ENCODE measurements around the gene FOSL1. TPM values are rescaled to one million over a fixed set of nuclear protein-coding genes. Genes with fewer than 3 reads are reported as not detected.

FOSL1 gene
- total RNA-seq, 1 donor from 2014 or later = 2.2 TPM

DNA sequence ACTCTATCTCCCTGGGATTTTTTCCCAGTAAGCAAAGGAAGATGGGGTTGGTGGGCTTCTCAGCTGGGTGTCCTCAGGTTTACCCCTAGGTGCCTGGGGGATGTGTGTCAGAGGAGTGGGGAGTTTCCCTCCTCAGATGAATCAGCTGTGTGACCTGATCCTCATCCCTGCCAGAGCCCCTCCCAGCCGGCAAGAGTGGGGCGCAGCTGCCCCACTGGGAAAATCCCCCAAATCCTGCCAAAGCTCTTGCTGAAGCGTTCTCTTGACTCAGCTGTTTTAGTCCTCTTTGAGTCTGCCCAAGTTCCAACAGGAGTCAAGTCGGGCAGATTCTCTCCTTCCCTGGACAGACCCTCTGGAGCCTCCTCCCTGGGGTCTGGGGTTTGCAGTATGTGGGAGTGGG lies 12.7 kb upstream of the FOSL1 start:
- H3K36me3 ChIP-seq = no peaks in the 10 kb centered on the region
- intact Hi-C loops (cut with DNase I) = no loop called here
- no peak for DNase-seq
- peaks cover 47% of the 10 kb centered on the region for H3K4me1 ChIP-seq
- TF ChIP-seq, protein P1, sequence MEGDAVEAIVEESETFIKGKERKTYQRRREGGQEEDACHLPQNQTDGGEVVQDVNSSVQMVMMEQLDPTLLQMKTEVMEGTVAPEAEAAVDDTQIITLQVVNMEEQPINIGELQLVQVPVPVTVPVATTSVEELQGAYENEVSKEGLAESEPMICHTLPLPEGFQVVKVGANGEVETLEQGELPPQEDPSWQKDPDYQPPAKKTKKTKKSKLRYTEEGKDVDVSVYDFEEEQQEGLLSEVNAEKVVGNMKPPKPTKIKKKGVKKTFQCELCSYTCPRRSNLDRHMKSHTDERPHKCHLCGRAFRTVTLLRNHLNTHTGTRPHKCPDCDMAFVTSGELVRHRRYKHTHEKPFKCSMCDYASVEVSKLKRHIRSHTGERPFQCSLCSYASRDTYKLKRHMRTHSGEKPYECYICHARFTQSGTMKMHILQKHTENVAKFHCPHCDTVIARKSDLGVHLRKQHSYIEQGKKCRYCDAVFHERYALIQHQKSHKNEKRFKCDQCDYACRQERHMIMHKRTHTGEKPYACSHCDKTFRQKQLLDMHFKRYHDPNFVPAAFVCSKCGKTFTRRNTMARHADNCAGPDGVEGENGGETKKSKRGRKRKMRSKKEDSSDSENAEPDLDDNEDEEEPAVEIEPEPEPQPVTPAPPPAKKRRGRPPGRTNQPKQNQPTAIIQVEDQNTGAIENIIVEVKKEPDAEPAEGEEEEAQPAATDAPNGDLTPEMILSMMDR (IDR thresholded peaks at IDR 0.05) = no peak
- H3K27ac ChIP-seq = no peak overlapping the region
- no peak for ATAC-seq
- H3K9me3 ChIP-seq = no peaks in the 10 kb centered on the region
- H3K4me3 ChIP-seq = no peak overlapping the region
- no peaks in the 10 kb centered on the region for H3K27me3 ChIP-seq (ENCODE audit: low read depth)

DNA sequence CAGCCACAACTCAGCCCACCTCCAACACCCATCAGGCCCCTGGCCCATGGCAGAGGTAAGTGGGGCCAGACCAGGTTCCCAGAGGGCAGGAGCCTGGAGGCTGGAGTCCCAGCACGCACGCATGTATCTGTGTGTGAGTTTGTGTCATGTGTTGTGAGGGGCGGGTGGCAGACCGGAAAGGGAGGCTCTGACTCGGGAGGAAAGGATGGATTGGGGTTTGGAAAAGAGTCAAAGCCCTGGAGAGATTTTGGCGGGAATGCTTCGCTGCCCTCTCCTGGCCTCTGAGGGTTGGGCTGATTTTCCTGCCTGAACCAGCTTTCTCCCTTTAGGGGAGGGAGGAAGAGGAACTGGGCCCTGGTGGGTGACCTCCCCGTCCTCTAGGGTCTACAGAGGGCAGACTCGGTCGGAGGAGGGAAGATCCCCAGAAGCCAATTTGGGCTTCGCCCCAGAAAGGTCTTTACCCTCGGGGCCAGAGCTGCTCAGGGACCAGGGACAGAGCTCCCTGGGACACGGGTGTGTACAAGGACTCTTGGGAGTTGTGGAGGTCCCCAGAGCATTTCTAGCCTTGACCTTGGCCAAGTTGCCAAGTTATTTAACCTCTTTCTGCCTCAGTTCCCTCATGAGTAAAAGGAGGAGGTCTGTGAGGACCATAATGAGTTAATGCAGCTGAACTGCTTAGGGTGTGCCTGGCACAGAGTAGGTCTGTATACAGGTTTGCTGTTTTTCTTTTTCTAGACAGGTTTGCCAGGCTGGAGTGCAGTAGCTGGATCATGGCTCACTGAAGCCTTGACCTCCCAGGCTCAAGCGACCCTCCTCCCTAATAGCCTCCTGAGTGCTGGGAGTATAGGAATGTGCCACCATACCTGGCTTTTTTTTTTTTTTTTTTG lies 11.7 kb upstream of the FOSL1 start:
- intact Hi-C loops (cut with DNase I) = no loop called here
- peaks cover 4% of the 10 kb centered on the region for H3K27me3 ChIP-seq (ENCODE audit: low read depth)
- H3K4me3 ChIP-seq = peak overlapping the region; percentile 8
- H3K36me3 ChIP-seq = no peaks in the 10 kb centered on the region
- DNase-seq (no peak), ATAC-seq (peak; percentile 23 to 25)
- H3K9me3 ChIP-seq = no peaks in the 10 kb centered on the region
- peaks cover 38% of the 10 kb centered on the region for H3K4me1 ChIP-seq
- H3K27ac ChIP-seq = peak overlapping the region; percentile 46
- TF ChIP-seq, protein P1 (IDR thresholded peaks at IDR 0.05) = peak; percentile 42

DNA sequence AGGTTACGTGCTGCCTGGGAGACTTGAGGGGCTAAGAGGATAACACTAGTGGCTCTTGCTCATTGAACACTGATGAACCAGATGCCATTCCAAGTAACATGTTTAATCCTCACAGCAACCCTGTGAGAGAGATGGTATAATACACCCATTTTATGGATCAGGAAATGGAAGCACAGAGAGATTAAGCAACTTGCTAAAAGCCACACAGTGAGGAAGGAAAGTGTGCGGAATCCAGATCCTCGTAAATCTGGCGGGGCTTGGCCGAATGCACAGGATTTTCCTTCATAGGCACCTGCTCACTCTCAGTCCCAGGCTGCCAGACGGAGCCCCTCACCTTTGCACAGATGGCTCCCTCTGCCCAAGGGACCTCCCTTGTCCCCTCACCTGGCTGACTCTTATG lies 7.7 kb upstream of the FOSL1 start:
- ATAC-seq = no peak
- Histone ChIP-seq H3K4me1 (peaks cover 13% of the 10 kb centered on the region), H3K27me3 (ENCODE audit: low read depth) (peaks cover 4% of the 10 kb centered on the region), H3K9me3 (no peaks in the 10 kb centered on the region), H3K4me3 (no peak overlapping the region), H3K27ac (no peak overlapping the region), H3K36me3 (no peaks in the 10 kb centered on the region)
- intact Hi-C loops (cut with DNase I) = no loop called here
- TF ChIP-seq, protein P1 (IDR thresholded peaks at IDR 0.05) = no peak
- DNase-seq = no peak

- Histone ChIP-seq H3K4me3 (no peak overlapping the region), H3K27ac (no peak overlapping the region), H3K9me3 (no peaks in the 10 kb centered on the region), H3K36me3 (no peaks in the 10 kb centered on the region), H3K27me3 (ENCODE audit: low read depth) (peaks cover 4% of the 10 kb centered on the region), H3K4me1 (peaks cover 6% of the 10 kb centered on the region)
- DNase-seq = no peak
- TF ChIP-seq, protein P1 (IDR thresholded peaks at IDR 0.05) = no peak
- no peak for ATAC-seq
- intact Hi-C loops (cut with DNase I) = no loop called here
Measured at GRCh38 chr11:65906602-65907001, 6.4 kb upstream of the FOSL1 start.

DNA sequence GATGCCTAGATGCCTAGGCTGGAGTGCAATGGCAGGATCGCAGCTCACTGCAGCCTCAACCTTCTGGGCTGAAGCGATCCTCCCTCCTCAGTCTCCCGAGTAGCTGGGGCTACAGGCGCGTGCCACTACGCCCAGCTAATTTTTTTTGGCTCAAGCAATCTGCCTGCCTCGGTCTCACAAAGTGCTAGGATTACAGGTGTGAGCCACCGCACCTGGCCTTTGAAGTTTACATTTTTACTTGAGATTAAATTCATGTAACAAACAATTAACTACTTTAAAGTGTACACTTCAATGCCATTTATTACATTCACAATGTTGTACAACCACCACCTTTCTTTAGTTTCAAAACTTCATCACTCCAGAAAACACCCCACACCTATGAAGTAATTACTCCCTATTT lies 3.5 kb upstream of the FOSL1 start:
- H3K27me3 ChIP-seq (ENCODE audit: low read depth) = peaks cover 4% of the 10 kb centered on the region
- no peaks in the 10 kb centered on the region for H3K36me3 ChIP-seq
- ATAC-seq = no peak
- peaks cover 20% of the 10 kb centered on the region for H3K4me1 ChIP-seq
- no peaks in the 10 kb centered on the region for H3K9me3 ChIP-seq
- intact Hi-C loops (cut with DNase I) = no loop called here
- no peak overlapping the region for H3K27ac ChIP-seq
- TF ChIP-seq, protein P1 (IDR thresholded peaks at IDR 0.05) = no peak
- no peak overlapping the region for H3K4me3 ChIP-seq
- DNase-seq = no peak

Data from lower lobe of right lung (tissue), 2 donors.